GF-D8 (cell line): ENCODE measurements around the gene AKR1B1.
"Not testable (repeated sequence)": the region's sequence is repeated elsewhere in the genome, so short reads cannot be mapped to it uniquely, and the experiment has no call there.

Experiments used
- DNase-seq: peaks from one replicate; lab custom pipeline; 2025; lab: John Stamatoyannopoulos, UW

Gene AKR1B1

GRCh38 chr7:134458806-134459698, at the start of gene AKR1B1:
Gene AKR1B1 (minus strand): TSS chr7:134459100. CDS start chr7:134459062, 38 bp downstream.
- DNase-seq: no peak

DNA sequence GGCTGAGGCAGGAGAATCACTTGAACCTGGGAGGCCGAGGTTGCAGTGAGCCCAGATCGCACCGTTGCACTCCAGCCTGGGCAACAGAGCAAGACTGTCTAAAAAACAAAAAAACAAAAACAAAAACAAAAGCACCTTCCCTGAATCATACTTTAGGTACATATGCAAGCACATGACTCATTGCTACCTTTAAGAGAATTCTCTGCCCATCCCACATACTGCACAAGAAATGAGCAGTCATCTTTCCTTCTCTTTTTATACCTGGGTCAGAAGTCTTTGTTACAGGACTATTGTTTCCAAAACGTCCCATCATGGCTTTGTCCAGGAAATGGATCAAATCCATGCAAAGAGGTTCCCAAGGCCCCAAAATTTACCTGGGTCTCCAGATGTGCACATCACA, 47.0 kb upstream of the AKR1B1 start:
- no peak for DNase-seq

DNA sequence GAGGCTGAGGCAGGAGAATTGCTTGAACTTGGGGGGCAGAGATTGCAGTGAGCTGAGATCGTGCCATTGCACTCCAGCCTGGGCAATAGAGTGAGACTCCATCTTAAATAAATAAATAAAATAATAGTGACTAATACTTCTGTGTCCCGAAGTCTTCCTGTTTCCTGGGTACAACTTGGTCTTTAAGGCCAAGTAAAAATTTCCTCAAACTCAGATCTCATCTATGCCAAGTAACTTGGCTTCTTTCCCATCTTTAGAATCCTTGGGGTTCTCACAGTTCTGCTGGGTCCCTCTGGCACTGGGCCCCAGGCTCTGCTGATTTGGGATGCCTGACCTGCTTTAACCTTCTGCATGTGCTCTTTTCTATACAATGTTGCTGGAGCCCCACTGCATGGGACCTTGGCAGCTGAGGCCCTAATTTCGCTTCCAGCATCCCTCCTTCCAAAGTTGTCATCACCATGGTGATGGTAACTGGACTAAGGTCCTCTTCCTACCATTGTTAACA, 45.8 kb upstream of the AKR1B1 start:
- DNase-seq: no peak

DNA sequence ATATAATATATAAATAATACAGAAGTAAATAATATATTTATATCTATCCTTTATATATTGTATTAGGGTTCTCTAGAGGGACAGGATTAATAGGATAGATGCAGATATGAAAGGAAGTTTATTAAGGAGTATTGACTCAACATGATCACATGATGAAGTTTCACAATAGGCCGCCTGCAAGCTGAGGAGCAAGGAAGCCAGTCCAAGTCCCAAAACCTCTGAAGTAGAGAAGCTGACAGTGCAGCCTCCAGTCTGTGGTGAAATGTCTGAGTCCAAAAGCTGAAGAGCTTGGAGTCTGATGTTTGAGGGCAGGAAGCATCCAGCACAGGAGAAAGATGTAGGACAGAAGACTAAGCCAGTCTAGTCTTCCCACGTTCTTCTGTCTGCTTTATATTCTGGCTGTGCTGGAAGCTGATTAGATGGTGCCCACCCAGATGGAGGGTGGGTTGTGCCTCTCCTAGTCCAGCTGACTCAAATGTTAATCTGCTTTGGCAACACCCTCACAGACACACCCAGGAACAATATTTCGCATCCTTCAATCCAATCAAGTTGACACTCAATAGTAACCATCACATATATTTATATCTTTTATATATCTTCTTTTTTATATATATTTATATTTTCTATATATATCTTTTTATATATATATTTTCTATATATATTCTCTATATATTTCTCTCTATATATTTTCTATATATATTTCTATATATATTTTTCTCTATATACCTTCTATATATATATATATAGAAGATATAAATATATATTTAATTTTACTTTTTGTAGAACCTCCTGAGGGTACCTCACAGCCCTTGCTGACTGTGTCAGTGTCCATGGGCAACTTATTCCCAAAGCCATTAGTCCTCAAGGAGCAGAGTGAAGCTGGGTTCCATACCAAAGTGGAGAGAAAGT, 43.8 kb upstream of the AKR1B1 start:
- no peak for DNase-seq

GRCh38 chr7:134500982-134501381, 42.1 kb upstream of the AKR1B1 start:
- DNase-seq: no peak

GRCh38 chr7:134500406-134500805, 41.5 kb upstream of the AKR1B1 start:
- no peak for DNase-seq

DNA sequence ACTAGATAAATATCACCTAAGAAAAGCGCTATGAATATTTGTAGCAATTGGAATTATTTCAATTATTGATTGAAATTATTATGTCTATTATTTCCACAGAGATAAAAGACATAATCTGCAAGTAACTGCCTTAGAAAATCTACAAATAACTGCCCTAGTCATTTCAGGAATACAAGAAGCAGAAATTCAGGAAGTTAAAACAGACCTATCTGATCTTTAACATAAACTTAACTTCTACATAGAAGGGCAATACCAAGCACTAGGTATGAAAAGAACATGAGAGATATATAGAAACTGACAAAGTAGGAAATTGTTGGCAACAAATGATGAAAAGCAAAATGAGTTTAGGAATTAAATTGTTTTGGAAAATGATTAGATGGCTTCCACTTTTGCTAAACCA, 36.6 kb upstream of the AKR1B1 start:
- no peak for DNase-seq

GRCh38 chr7:134493091-134493490, 34.2 kb upstream of the AKR1B1 start:
- DNase-seq: no peak

DNA sequence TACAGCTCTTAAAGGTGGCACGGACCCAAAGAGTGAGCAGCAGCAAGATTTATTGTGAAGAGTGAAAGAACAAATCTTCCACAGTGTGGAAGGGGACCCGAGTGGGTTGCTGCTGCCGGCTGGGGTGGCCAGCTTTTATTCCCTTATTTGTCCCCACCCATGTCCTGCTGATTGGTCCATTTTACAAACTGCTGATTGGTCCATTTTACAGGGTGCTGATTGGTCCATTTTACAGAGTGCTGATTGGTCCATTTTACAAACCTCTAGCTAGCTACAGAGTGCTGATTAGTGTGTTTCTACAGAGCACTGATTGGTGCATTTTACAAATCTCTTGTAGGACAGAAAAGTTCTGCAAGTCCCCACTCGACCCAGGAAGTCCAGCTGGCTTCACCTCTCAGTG, 28.8 kb upstream of the AKR1B1 start:
- DNase-seq: not testable (repeated sequence)

DNA sequence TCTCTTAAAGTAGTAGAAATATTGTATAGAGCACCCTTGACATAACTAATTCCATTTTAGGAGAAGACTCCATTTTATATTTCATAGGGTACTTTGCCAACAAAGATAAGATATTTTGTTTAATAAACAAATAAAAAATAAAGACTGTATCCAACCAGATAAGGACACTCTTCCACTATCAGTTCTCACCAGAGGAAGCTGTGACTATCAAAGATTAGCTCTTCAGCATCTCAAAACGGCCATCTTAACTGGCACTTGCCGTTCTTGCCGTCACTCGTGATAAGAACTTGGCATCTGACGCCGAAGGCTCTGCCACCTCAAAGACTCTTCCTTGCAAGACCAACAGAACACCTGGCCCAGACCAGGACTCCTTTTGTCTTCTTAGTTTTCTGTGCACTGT, 26.3 kb upstream of the AKR1B1 start:
- no peak for DNase-seq

DNA sequence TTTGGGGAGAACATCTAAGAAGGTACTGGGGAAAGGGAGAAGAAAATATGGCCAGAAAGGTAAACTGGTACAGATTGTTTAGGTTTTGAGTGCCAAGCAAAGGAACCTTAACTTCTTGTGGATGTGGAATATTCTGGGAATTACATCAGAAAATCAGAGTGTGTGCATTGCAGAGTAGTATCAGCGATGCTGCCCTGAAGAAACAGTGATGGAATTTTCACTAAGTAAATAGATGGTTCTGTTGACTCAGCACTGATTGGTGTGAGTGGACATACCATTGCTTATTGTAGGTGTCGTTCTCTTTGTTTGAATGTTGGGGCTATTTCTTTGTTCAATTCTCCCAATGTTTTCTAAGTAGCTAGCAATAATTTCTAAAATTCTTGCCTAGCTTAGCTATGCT, 24.4 kb upstream of the AKR1B1 start:
- DNase-seq: no peak

GRCh38 chr7:134482858-134483257, 24.0 kb upstream of the AKR1B1 start:
- no peak for DNase-seq

- DNase-seq: no peak
These were observed 22.3 kb upstream of the AKR1B1 start for GRCh38 chr7:134481167-134481566.

DNA sequence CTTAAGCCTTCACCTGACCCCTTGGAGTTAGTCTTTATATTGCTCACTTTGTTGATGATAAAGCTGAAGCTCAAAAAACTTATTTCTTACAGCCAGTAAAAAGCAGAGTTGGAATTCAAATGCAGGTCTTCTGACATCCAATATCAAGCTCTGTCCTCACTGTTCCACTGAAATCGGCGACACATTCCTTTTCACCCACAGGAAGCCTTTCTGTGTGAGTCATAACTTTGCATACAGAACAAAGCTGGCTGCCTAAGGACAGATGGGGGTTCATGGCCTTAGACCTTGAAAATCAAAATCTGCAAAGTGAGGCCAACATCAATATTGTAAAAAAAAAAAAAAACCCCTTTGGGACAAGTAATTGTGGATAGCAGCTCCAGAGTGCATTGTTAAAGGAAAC, 21.8 kb upstream of the AKR1B1 start:
- DNase-seq: no peak

GRCh38 chr7:134480202-134480601, 21.3 kb upstream of the AKR1B1 start:
- DNase-seq: no peak

DNA sequence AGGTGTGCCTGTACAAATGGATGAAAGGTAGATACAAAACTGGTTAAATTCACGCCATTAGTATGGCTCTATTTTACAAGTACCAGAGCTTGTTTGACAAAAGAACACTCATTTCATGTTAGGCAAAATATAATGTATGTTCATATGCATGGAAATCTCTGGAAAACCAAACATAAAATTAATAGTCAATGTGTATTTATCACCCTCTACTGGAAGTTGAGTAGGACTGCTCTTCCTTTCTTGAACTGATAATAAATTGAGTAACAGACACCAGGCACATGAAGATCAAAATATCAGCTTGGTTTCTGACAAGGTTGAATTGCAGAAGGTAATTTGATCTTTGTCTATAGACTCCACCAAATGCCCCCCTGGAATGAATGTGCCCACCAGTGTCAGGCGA, 19.8 kb upstream of the AKR1B1 start:
- no peak for DNase-seq

GRCh38 chr7:134477954-134478353, 19.1 kb upstream of the AKR1B1 start:
- DNase-seq: no peak

- no peak for DNase-seq
These were observed 17.1 kb upstream of the AKR1B1 start for GRCh38 chr7:134476044-134476443.

DNA sequence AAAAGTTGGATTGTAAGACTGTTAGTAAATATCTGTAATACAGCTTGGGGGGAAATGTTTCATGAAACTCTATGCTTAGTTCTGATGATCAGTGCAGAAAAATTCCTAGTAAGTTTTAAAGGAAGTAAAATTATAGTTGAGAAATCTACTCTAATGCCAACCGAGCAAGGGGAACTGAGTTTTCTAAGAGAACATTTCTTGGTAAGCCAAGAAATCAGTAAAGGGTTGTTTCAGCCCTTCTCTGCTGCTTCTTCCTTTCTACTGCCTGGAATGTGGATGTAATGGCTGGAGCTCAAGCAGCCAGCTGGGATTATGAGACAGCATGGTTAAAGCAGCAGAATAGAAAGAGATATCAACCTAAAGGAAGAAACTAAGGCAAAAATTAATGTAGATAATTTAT, 15.9 kb upstream of the AKR1B1 start:
- DNase-seq: no peak

GRCh38 chr7:134473861-134474291, 15.0 kb upstream of the AKR1B1 start:
- no peak for DNase-seq

- DNase-seq: no peak
These were observed 13.8 kb upstream of the AKR1B1 start for GRCh38 chr7:134472572-134473244.

GRCh38 chr7:134470864-134471263, 12.0 kb upstream of the AKR1B1 start:
- DNase-seq: no peak
